Uterus (tissue), 2 donors: ENCODE measurements around the gene C10orf90.

Experiments
- POLR2A ChIP-seq, 2 donors: fragments of 450-650 bp; IDR thresholded peaks; one replicate each; pipeline ENCODE4 v1.6.1; 2016; ENCODE audit warnings: antibody characterized with exemption in 2 of 2, mild to moderate bottlenecking in 1 of 2, moderate library complexity in 1 of 2
- TF ChIP-seq, protein P1 (sequence below), 4 experiments: fragments of 200-600 bp in 2 of 4; fragments of 450-650 bp in 2 of 4; sonication (generic) in 2 of 4; IDR thresholded peaks; one replicate each; pipeline ENCODE4 v1.5.1; 2016 to 2019; ENCODE audit warnings: antibody characterized with exemption in 4 of 4, mild to moderate bottlenecking in 2 of 4, moderate library complexity in 1 of 4

DNA sequence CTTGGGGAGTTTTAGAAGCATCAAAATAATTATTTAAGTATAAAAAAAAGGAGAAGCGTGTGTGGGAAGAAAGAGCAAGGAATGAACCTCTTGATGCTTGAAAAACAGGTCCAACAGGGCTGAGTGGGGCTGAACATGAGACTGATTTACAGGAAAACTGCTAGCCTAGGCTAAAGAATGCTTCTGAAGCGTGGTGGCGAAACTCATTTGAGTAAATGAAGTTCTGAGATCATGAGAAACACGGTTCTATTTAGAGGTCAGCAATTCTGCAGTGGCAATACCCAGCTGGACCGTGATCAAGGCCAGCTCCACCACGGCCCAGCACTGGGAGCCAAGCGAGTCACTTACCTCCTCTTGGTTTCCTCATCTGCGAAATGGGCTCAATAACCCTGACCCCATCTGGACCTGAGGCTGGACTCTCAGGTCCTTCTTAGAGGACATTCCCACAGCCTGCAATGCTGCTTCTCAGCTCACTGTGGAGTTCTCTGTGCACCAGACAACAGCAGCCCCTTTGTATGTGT, 142.1 kb downstream of the C10orf90 start:
- TF ChIP-seq, protein P1, sequence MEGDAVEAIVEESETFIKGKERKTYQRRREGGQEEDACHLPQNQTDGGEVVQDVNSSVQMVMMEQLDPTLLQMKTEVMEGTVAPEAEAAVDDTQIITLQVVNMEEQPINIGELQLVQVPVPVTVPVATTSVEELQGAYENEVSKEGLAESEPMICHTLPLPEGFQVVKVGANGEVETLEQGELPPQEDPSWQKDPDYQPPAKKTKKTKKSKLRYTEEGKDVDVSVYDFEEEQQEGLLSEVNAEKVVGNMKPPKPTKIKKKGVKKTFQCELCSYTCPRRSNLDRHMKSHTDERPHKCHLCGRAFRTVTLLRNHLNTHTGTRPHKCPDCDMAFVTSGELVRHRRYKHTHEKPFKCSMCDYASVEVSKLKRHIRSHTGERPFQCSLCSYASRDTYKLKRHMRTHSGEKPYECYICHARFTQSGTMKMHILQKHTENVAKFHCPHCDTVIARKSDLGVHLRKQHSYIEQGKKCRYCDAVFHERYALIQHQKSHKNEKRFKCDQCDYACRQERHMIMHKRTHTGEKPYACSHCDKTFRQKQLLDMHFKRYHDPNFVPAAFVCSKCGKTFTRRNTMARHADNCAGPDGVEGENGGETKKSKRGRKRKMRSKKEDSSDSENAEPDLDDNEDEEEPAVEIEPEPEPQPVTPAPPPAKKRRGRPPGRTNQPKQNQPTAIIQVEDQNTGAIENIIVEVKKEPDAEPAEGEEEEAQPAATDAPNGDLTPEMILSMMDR (IDR thresholded peaks at IDR 0.05): no peak
- TF ChIP-seq POLR2A (IDR thresholded peaks at IDR 0.05): no peak
